ENCODE results near the gene ANKRD55.
"Not testable (repeated sequence)": the region's sequence is repeated elsewhere in the genome, so short reads cannot be mapped to it uniquely, and the experiment has no call there.

ANKRD55 gene

DNA sequence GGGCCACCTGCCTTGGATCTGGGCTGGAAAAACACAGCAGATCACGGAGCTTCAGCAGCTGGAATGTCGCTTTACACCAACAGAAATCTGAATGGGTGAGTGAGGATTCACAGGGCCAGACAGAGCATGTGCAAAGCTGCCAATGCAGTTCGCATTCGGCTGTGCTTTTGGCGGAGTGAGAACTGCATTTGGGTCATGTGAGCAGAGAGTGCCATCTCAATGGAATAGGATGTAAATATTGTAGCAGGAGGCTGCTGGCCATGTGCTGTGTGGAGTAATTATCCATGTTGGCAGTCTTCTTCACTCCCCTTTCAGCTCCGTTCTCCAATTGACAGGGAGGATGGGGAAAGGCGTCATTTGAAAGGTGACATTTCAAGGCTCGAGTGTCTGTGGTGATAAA is at the start of gene ANKRD55:
Gene ANKRD55 (minus strand): TSS at position 101 of the 400 bp plus-strand sequence. CDS start 417 bp downstream, outside the sequence.
- no peak for DNase-seq

DNA sequence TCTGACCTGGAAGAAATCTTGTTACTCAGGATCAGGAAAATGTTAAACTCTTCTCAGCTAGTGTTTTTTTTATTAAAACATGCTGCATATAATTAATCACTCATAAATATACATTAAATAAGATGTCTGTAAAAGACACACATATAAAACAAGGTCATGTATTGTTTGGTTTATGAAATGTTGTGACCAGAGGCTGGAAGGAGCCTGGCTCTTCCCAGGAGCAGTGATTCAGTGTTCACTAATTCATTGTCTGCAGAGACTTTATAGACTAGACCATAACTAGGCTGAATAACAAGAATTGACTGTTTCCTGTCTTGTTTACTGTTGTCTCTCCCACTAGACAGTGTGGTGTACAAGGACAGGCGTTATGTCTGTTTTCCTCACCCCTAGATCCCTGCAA is 49.1 kb upstream of the ANKRD55 start:
- DNase-seq, result no peak

DNA sequence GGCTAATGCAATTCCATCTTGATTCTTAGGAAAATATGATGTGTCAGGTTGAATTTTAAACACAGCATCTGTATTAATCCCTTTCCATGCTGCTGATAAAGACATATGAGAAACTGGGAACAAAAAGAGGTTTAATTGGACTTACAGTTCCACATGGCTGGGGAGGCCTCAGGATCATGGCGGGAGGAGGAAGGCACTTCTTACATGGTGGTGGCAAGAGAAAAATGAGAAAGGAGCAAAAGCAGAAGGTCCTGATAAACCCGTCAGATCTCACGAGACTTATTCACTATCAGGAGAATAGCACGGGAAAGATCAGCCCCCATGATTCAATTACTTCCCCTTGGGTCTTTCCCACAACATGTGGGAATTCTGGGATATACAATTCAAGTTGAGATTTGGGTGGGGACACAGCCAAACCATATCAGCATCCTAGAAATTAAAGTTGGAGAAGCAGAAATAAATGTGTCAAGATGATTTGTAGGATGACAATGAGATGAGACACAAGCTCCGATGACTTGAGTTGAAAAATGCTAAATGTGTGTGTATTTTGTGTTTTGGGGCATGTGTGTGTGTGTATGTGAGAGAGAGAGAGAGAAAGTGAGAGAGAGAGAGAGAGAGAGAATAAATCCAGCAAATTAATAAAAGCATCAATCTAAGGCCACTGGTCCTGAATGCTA is 48.5 kb upstream of the ANKRD55 start:
- DNase-seq, result no peak

DNA sequence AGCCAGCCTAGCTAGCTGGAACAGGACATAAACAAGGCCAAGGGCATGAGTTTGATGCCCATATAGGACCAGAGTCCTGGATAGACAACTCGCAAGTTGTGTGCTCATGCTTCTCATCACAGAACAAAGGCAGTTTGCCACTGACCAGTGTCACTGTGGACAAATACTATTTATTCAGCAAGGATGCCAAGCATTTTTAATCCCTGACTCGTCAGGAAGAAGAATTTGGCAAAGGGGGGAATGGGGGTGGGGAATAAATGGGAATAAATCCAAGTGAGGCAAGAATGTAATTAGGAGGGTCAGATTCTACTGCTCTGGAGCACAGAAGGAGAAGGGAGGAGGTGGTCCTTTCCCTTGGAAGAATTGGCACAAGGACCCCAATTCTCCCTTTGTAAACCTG is 46.8 kb upstream of the ANKRD55 start:
- DNase-seq, result no peak

DNA sequence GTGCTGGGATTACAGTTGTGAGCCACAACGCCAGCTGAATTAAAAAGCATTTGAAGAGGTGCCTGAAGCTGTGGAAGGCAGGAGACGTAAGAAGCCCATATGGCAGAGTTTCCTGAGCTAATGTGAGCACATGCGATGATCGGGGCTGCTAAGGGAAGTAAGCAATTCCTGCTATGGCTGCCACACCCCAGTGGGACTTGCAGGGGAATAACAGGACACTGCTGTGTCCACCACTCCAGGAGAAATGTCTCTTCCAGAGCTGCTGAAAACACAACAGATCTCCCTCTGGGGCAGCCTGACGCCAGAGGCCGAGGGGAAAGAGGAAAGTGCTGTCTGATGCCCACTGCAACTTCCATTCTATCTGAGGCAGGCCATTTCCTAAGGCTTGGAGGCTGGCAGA is 46.2 kb upstream of the ANKRD55 start:
- DNase-seq, result no peak

DNA sequence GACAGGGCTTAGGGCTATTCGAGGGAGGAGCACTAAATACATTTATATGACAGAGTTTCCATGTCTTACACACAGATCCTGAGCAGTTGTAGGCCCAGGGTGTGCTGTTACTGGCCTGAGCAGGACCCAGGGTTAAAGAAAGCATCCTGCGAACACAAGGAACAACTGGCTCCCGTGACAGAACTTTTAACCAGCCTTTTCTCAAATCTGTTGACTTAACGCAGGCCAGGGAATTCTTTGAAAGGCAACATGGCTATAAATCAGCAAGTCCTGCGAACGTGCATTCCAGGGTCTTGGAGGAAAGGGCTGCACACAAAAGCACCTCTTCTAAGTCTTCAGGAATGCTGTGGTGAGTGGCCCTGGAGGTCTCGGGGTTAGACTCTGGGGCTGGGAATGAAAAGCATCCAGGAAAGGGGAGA is 45.2 kb upstream of the ANKRD55 start:
- DNase-seq, result no peak

DNA sequence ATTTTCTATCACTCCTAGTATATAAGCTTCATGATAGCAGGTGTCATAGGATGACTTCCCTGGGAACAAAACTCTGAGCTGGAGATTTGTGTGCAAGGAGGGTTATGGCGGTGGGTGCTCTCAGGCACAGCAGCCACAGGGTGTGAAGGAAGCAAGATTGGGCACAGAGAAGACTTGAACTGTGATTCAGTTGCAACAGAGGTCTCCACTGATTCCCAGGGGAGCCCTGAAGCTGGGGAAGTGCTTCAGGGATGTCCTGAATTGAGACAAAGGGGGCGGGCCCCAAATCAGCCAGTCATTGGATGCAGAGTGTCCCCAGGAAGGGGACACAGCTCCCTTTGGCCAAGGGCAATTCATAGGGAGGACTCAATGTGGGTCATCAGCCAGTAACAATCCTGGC is 44.4 kb upstream of the ANKRD55 start:
- no peak for DNase-seq

DNA sequence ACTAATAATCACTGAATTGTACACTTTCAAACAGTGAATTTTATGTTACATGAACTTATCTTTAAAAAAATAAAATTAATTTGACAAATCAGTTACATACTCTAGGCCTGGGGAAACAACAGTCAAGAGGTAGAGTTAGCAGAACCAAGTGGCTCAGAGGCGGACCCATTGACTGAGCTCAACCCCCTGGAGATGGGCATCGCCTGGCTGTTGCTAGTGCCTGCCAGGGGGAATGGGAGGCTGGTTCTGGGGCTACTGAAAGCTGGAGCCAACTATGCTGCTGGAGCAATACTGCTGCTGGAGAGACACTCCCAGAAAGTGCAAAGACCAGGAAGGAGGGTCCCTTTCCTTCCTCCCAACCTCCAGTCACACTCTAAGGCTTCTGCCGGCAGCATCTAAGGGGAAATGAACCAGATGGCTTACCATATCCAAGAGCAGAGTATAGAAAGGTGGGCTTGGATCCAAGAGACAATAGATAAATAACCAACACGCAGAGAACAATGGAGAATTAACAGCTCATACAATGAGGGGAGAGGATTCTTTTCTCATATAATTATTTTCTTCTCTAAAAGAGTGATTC is 40.3 kb upstream of the ANKRD55 start:
- no peak for DNase-seq

DNA sequence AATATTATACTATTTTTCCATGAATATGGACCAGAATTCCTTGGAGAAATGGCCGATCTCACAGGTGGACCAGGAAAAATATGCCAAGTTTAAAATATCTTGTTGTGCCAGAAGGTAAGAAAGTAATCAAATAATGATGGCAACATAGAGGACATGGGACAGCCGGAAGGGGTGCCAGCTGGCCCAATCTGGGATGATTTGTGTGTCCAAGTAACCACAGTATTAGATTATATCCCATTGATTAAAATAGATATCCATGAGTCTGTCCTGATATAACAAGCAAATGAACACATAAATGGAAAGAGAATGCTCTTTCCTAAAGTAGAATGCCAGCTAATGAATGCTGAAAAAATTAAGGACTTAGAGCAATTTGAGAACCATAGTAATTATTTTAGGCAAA is 39.6 kb upstream of the ANKRD55 start:
- DNase-seq, result no peak

DNA sequence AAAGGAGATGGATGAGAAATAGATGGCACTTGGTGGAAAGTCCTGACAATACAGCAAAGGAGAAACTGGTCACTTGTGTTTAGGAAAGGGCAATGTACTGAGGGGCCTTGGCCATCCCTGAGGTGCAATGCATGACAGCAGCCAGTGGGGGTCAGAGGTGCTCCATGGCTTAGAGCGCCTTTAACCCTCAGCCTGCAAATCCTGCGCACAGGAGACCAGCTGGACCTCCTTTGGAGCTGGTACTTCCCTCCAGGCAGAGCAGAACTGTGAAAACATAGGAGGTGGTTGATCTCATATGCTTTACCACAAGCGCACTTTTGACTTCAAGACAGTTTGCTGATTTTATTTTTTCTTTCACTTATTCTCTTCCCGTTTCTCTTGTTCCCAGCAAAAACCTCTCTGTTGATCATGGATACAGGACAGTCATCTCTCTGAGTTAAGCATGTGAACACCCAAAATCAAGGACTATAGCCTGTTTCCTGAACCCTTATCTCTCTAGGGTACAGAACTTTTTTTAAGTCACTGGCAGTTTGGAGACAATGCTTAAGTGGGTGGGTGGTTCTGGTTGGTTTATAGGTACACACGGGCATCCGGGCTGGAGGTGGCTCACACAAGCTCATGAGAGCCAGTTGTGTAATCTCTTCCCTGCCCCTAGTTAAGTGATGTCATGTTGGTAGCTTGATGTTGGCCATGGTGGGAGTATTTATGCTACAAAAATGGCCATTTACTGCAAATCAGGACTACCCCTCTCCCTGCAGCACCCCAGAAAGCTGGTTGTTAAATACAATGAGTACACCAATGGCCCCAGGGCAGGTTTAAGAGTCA is 37.6 kb upstream of the ANKRD55 start:
- no peak for DNase-seq

DNA sequence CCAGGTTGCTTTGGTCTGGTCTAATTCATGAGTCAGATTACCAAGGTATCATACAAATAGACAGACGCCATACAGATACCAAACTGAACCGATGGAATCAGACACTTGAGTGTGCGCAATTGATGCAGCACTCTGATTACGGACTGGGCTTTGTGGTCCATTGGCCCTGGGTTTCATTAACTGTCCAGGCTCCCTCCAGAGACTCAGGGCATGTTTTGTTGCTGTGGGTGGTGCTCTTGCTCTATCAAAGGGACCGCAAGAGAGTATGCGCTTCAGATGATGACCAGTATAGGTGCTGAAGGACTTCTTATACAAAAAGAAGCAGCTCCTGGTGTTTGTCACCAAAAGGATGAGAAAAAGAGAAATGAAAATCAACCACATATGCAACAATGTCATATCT is 36.9 kb upstream of the ANKRD55 start:
- DNase-seq, result no peak

DNA sequence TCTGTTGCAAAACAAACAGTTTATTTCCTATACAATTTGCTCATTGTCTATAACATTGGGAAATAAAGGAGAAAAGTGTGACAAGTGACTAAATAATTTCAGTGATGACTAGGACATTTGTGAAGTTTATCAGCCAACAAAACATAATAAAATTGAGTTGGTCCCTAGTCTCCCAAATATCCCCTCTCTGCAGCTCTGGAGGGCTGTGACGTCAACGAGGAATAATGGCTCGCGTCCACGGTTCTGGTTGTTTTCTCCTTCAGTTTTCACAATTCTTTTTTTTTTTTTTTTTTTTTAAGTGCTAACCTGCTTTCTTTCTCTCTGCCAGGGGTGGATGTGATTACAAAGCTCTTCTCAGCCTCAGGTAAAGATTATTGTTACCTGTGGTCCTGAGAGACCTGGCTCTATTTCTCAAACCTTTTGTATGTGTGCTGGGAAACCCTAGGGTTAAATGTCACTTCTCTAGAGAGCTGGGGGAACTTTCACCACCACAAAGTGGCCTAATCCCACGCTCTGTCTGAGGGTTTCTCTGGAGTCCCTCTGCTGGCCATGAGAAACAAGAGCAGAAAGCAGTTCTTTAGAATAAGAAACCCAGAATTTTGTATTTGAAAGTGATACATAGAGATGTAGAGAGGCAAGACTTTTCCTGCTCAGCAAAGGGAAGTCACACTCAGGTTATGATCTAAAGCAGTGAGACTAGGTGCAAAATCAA is 36.2 kb upstream of the ANKRD55 start:
- no peak for DNase-seq

DNA sequence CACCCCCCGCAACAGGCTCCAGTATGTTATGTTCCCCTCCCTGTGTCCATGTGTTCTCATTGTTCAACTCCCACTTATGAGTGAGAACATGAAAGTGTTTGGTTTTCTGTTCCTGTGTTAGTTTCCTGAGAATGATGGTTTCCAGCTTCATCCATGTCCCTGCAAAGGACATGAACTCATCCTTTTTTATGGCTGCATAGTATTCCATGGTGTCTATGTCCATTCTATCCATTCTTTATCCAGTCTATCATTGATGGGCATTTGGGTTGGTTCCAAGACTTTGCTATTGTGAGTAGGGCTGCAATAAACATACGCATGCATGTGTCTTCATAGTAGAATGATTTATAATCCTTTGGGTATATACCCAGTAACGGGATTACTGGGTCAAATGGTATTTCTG is 35.6 kb upstream of the ANKRD55 start:
- DNase-seq, result not testable (repeated sequence)

DNA sequence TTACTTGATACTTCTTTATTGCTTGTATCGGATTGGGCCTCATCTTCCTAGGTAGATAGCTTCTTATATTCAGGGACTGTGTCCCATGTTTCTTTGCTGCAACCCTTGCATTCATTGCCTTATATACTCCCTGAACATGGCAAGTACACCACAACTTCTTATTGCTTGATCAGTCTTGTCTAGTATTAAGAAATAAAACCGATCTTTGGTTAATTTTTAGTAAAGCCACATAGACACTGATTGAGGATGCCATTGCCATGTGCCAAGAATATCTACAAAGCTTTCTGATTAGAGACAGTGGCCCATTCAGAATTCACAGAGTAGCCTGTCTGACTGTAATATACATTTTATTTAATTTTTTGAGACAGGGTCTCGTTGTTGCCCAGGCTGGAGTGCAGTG is 34.7 kb upstream of the ANKRD55 start:
- no peak for DNase-seq

DNA sequence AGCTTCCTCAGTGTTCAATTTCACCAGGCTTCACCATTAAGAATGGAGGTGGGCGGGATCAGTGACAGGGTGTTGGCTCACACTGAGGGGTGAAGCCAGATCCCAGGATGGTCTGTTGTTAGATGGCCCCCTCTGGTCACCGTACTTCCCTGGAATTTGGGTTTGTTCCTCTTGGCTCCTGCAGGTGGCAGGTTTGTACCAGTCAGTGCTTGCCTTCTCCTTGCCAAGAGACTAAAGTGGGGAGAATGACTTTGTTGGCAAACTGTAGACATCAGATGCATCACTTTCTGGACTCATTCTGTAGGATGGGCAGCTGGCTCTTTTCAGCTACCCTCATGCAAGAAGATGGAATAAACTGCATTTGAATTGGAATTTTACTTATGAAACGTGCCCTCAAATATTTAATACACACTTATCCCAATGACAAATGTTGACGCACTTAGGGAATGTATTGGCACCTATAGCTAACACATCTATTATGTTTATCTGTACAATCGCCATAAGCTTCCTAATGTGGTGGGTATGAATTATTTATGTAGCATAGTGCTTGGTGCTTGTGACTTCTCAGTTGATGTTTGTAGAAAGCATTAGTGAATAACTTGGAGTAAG is 31.4 kb upstream of the ANKRD55 start:
- DNase-seq, result no peak

DNA sequence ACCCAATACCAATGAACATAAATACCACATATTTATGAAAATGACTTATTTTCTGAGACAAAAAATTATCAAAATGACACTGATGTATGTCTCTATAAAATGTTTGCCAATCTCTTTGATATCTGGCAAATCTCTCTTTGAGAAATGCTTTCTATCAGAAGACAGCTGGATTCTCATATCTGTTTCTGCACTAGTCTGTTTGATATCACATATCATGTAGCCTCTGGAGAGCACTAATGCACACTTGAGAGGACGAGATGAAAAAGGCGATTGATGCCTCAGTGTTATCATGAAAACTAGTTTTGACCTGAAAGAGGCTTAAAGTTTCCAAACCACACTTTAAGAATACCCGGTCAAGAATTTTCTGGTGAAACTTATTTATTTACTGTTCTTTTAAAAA is 29.1 kb upstream of the ANKRD55 start:
- DNase-seq, result no peak

DNA sequence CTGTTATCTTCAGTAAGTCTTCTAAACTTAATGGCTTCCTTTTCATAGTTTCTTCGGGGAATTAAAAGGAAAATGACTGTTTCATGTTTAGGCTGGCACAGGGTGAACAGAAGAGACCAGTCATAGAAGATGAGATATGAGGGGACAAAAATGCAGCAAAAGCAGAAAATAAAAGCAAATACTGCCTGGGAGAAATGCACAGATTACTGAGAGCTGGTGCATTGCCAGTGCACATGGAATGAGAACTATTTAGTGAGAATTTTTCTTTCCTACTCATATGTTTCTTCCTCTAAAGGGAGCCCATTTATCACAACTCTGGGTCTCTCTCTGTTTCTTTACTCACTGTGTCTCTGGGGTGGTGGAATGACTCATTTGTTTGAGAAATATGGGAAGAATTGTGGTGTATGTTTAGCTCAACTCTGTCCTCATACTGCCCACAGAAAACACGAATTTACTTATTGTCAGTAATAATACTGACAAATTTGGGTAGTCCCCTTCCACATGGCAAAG is 25.9 kb upstream of the ANKRD55 start:
- no peak for DNase-seq

DNA sequence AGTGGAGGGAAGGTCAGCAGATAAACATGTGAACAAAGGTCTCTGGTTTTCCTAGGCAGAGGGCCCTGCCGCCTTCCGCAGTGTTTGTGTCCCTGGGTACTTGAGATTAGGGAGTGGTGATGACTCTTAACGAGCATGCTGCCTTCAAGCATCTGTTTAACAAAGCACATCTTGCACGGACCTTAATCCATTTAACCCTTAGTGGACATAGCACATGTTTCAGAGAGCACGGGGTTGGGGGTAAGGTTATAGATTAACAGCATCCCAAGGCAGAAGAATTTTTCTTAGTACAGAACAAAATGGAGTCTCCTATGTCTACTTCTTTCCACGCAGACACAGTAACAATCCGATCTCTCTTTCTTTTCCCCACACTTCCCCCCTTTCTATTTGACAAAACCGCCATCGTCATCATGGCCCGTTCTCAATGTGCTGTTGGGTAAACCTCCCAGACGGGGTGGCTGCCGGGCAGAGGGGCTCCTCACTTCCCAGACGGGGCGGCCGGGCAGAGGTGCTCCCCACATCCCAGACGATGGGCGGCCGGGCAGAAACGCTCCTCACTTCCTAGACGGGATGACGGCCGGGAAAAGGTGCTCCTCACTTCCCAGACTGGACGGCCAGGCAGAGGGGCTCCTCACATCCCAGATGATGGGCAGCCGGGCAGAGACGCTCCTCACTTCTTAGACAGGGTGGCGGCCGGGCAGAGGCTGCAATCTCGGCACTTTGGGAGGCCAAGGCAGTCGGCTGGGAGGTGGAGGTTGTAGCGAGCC is 24.8 kb upstream of the ANKRD55 start:
- DNase-seq, result not testable (repeated sequence)

DNA sequence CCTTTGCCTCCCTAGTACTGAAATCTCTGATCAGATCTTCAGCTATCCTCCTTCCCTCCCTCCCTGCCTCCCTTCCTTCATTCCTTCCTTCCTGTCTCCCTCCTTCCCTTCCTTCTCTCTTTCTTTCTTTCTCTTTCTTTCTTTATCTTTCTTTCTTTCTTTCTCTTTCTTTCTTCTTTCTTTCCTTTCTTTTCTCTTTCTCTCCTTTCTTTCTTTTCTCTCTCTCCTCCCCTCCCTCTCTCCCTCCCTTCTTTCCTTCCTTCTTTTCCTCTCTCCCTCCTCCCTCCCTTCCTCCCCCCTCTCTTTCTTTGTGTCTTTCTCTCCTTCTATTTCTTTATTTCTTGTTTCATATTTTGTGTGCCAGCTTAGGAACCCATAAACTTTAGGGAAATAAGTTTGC is 23.9 kb upstream of the ANKRD55 start:
- DNase-seq, result no peak

DNA sequence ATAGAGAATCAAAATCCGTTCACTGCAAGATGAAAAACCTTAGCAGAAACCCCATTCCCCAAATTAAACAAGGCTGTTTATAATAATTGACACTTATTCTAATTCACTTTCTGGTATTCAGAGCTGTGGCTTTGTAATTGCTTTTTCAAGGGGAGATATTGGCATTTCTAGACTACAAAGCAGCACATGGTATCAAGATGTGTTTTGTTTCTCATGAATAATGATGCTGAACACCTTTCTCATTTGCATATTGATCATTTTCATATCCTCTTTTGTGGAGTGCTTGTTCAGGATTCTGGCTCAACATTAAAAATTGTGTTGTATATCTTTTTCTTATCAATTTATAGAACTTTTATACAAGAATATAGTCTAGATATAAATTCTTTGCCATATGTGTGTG is 22.4 kb upstream of the ANKRD55 start:
- no peak for DNase-seq

DNA sequence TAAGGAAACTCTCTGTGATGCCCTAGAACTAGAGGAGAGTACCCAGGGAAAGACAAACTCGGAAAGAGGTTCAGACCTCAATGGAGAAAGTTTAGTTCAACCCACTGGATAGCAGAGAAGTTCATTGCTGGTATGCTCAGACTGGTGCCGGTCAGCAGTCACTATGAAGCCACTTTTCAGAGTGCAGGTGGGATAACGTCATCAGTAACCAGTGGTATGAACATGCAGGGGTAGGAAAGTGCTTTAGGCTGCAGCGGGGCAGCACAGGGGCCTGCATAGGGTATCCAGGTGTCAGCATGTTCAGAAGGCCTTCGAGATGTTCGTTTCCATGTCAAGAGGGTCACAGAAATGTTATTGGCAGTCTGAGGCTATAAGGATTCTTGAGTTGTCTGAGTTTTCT is 20.8 kb upstream of the ANKRD55 start:
- DNase-seq, result no peak

DNA sequence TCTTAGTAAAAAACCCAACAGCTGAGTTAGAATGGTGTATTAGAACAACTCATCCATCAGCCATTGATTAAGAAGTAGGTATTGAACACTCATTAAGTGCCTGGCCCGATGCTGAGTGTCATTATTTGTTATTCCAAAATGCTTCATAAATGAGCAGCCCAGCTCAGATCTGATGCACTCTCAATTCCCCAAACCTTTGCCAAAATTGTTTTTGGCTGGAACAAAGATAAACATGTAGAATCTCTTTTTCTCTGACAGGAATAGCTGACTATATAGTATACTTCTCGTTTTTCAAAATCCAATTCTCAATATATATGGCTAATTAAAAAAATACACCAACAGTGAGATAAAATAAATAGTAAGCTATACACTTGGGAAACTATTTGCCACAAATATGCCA is 20.0 kb upstream of the ANKRD55 start:
- no peak for DNase-seq
